Stimulated activated CD8-positive, alpha-beta memory T cell treated with anti-CD3 and anti-CD28 coated beads, Interleukin-15, amount 100 ng/mL, for 48 hours (primary cell): Measurements from ENCODE around the gene ABL1.

ENCODE experiments used
- DNase-seq, 2 donors: peaks; one replicate each; pipeline ENCODE4 v3.0.0-alpha.2; 2020; ENCODE audit warnings: low read depth in 2 of 2

ABL1 gene

DNA sequence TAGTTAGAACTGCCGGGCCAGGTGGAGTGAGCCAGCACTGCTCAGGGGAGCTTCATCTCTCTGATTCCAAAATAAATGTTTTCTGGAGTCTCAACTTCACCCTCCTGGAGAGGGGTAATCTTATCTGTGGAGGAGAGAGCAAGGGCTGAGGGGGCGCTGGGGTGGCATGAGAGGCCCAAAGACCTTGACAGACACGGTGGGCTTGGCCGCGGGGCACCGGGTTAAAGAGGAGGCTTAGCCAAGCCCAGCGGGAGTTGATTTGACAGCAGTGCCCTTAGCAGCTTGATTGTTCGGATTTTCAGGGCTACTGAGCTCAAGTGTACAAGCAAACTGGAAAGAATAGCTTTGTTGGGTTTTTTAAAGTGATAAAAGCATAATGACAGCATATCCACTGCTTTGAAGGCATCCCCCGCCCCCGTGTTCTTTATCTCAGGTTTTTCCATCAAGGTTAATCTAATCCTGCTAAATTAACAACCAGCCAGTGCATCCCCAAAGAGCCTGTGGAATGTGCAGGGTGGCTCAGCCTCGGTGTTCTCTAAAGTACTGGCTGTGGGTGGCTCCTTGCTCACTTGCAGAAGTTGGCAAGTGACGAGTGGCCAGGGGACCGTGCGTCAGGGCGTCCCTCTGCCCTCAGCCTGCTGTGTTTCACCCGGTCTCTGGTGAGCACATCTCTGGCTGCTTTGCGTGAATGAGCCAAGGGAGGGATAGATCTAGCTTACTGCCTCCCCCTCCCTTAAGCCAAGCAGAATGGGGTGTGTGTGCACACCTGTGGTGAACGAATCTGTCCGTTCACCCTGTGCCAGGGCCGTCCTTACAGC is 56.0 kb downstream of the ABL1 start:
- no peak for DNase-seq

DNA sequence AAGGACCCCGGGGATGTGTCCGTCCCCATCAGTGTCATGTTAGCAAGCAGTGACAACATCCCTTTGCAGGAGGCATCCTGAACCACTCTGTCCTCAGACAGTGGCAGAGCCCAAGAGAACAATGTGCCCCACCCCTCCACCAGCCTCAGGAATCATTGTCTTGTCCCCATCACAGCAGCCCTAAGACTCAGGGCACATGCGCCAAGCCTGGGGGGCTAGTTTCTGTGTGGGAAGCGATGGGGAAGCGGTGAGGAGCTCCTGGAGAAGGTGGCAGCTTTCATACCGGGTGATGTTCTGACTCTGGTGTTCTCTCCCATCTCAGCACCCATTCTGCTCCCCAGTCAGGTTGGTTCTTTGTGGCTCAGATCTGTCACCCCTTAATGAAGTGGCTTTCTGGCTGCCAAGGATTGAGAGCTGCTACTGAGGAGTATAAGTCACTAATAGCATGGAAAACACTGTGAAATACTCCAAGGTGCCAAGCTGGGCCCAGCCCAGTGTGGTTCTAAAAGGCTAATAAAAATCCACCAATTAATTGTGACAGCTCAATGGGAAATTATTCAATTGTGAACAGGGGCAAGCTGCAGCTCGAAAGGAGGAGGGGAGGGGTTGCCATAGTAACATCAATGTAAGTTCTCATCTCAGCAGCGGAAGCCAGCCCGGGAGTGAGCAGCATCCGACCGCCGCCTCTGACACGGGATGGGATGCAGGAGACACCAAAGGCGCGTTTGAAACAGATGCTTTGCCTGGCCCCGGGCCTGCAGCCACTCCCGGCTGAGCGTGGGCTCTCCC is 56.8 kb downstream of the ABL1 start:
- DNase-seq = no peak

DNA sequence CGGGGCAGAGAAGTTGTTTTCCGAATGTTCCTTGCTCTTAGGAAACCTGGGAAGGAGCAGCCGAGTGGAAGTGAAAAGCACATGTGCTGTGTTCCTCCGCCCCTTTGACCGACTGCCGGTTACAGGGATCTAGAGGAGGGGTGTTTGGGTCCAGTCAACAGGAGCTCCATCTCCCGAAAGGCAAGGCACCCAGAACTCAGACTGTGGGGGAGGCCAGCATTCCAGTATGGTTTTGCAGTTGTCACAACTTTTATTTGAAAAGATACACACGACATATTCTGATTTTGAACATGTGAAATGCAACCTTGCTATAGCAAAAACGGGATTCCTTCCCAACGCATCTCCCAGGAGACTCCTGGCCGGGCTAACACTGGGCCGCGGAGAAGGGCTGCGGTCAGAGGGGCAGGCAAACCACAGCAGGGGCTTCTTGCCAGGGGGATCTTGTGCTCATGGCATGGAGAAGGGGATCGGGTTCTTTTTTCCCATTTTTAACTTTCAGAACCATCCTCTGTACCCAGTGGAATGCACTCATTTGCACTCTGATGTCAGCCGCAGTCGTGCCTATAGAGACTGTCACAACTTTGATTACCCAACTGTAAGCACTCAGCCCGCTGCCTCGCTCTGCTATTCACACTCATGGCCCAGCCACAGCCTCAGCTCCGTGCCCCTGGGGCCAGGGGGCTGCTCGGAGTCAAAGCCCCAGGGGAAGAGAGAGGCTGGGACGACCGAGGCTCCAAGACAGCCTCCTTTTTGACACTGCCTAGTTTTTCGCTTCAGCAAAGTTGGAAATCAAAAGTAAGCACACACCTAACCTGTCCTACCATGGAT is 57.6 kb downstream of the ABL1 start:
- DNase-seq = no peak

DNA sequence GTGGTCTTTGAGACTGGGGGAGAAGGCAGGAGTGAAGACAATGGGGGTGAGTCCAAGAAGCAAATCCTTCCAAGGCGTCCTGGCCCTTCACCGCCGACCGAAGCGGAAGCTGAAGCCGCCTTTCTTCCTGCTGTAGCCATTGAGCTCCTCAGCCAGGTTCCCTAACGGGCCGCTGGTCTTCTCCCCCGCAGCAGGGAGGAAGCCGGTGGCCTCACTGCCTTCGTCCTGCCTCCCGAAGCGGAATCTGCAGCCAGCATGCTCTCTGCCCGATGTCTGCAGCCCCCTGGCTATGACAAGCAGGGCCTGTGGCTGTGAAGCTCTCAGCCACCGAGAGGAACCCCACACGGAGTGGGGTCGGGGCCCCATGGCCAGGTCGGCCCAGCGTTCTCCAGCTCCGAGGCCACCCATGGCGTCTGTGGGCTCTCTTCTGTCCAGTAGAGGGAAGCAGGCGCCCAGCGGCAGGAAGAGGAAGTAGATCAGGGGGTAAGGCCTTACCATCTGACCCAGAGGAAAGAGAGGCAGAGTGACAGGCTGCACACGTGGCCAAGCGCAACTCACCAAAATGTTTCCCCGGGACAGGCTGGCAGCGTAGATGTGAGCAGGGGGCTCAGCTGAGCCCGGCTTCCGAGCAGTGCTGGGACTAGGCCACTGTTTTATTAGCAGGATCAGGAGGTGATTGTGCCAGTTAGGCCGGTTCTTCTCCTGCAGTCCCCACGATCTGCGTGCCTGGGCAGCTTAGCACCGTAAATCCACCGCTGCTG is 58.5 kb downstream of the ABL1 start:
- no peak for DNase-seq

DNA sequence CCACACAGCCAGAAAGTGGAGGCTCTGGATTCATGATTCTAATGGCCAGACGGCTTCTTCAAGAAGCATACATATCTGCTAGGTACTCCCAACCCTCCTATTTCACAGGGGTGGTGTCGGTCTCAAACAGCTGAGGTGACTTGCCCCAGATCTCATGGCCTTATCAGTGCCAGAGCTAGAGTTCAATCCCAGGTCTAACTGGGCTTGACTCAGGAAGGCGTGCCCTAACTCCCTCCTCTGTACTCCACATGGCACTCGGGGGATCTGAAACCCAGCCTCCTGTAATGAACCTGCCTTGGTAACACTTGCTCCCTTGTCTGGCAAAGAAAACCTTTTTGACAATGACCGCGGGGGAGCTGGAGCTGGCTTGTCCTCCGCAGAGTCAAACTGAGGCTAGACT is 59.5 kb downstream of the ABL1 start:
- no peak for DNase-seq

DNA sequence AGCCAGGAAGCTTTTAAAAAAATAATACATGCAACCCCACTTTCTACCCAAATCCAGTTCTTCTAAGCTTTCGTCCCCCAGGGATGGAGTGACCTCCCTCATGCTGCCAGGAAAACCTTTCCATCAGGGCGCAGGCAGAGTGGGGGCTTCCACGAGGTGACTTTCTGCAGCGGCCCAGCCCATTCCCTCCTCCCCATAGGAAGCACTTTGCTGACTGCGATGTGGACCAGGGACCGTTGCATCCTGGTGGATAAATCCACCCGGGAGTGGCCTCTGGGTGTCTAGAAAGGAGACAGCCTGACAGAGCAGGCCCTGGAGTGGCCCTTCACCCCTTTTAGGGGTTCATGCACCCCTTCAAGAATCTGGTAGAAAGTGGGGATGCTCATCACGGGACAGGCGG is 60.0 kb downstream of the ABL1 start:
- DNase-seq = no peak

DNA sequence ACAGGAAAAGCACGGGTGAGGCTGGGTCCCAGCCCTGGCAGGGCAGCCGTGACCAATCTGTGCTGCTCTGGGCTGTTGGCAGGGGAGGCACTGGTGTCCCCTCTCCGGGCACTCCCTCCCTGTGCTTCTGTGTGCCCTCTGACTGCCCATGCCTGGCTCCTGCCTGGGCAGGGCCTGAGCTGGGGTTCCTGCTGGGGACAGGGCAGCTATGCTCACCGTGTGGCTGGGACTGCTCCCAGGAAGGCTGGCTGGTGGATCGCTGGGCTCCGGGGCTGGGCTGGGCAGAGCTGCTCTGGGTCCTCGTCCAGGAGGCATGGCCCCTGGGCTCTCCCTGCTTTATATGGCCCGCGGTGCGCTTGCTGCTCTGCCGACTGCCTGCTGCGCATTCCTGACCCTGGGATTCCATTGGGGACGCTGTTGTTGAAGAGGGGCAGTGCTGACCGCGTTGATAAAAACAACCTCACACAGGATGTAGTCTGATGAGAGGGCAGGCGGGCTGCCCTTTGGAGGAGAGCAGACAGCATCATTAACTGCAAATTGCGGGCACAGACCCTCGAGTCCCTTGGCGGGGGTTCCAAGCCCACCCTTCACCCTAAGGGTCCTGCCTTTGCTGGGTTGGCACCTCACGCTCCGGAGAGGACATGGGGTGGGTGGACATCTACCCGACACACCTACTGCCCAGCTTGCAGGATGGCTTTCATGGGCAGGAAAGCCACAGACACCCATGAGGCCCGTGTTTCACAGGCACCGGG is 60.6 kb downstream of the ABL1 start:
- no peak for DNase-seq

DNA sequence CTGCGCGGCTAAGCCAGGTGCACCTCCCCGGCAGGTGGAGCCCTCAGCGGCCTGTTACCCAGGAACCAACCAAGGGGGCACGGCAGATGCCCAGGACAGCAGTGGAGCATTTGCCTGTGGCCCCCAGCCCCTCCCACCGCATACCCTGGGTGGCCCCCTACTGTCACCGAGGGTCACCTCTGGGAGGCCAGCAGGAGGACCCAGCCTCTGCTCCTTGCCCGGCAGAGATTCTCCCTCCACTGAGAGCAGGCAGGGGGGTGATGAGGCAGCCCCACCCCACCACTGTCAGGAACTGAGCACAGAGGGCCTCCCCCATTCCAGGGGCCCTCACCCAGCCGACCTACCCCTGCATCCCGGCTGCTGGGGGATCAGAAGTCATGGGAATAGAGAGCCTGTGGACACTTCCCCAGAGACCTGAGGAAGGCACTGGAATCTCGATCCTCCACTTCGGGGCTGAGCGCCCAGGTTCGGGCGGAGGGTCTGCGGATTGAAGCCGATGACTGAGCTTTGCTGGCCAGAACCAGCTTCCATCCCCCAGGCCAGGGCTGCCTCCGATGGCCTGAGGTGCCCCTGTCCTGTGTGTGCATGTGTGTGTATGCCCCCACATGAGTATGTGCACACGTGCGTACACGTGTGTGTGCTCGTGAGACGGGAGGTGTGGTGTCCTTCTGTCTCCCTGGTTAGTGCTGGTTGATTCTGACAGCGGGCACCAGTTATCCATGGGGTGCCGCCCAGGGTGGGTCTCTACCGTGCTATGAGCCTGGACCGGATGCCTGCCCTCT is 61.4 kb downstream of the ABL1 start, which contains the start of gene QRFP:
TSS of gene QRFP (minus strand) at position 580 of the 782 bp plus-strand sequence. CDS start 2,974 bp downstream, outside the sequence.
- no peak for DNase-seq

DNA sequence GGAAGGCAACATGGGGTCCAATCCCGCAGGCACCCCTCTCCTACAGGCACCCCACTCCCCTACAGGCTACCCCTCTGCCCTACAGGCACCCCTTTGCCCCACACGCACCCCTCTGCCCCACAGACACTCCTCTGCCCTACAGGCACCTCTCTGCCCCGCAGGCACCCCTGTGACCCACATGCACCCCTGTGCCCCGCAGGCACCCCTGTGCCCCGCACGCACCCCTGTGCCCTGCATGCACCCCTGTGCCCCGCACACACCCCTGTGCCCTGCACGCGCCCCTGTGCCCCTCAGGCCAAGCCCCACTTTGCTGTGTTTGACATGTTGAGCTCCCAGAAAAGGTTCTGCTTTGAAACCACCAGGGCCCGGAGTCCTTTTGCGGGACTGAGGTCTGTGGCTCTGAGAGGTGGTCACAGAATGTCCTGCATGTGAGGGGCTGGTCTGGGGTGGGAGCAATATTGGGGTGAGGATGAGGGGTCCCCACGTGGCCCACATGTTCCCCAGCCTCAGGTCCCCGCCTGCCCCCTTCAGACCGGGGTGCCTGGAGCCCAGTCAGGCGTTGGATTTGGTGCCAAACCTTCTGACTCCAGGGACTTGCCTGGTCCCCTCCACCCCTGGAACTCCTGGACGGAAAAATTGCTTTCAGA is 62.2 kb downstream of the ABL1 start:
- no peak for DNase-seq

DNA sequence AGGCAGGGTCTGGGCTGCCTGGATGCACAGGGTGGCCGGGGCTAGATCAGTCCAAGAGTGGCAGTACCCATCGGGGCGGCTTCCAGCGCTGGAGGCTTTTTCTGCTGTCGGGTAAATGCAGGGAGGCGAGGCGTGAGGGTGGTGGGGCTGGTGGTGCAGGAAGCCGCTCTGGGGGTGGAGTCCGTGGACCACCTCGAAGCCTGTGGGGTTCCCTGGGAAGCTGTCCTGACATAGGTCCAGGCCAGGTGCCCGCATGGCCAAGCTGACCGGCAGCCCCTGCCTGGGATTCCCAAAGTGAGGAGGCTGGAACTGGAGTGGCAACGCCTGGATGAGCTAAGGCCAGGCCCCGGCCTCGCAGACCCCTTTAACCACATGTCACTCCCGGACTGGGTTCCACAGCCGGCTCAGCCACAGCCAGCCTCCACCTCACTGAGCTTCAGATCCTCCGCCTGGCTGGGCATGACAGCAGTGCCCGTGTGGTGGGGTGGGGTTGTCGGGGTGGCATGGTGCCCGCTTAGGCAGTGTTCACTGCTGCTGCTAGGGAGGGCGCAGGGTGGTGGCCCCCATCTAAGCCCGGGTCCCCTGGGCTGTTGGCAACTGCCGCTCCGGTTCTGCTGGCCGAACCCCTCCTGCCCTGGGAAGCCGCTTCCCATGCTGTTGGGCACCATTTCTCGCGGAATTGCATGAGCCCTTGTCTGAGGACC is 62.9 kb downstream of the ABL1 start:
- DNase-seq = no peak

DNA sequence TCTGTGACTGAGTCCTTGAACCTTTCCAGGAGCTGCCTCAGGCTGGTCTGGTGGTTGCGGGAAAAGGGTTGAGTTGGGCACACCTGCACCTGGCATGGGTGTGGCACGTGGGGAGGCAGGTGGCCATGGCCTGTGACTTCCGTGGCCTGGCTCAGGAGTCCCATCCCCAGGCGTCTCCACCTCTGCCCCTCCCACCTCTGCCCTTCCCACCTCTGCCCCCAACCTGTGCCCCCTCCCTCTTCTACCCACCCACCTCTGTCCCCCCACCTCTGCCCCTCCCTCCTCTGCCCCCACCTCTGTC is 63.4 kb downstream of the ABL1 start:
- no peak for DNase-seq

DNA sequence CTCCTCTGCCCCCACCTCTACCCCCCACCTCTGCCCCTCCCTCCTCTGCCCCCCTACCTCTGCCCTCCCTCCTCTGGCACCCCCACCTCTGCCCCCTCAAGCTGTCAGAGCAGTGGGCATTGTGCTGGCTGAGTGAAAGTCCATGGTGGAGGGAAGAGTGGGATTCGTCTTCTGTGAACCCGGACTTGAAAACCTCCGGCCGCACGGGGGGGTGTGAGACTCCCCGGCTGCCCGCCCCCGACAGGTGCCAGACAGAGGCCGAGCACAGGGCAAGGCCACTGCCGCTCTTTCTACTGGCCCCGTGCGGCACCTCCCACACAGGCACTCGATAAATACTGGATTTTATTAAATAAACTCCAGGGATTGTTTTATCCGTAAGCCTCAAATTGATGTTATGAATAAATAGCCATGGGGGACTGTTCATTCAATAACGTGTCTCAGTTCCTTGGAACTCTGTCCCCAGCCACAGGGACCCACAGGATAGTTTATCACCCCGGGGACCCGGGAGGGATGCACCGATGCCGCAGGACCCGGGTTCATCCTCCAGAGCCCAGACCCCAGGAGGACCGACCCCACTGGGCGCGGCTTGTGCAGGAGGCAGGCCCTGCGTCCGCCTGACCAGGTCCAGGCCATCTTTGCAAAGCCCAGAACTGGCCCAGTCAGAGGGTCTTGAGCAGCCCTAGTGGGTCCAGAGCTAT is 64.1 kb downstream of the ABL1 start:
- DNase-seq = no peak

DNA sequence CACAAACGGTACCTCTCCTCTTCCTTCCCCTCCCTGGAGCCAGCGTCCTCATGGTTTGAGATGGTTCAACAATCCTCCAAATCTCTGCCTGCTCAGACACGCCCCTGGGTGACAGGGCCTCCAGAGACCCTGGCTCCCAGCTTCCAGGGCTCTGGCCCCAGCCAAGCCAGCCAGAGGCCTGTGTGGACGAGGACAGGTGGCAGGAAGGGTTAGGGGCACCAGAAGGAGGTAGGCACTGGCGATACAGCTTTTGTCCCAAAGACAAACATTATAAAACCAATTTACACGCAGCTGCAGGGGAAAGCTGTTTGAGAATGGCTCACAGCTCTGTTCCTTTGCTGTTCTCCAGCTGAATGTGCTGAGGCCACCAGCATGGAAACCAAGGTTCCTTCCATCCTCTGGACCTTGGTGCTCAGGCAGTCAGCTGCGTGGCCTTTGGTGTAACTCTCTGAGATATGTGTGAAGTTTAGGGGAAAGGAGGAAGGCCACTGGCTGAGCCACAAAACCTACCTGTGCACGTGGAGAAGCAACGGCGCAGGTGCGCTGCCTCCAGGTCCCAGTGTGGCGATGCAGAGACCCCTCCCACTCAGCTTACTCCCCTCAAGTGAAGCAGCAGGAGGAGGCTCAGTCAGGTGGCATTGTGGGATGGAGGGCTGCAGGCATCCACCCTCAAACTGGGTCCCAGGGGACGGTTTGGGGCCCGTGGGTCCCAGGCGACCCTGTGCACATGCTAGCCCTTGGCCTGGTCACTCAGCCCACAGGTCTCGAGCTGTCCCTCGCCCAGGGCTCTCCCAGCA is 65.8 kb downstream of the ABL1 start:
- DNase-seq = no peak

DNA sequence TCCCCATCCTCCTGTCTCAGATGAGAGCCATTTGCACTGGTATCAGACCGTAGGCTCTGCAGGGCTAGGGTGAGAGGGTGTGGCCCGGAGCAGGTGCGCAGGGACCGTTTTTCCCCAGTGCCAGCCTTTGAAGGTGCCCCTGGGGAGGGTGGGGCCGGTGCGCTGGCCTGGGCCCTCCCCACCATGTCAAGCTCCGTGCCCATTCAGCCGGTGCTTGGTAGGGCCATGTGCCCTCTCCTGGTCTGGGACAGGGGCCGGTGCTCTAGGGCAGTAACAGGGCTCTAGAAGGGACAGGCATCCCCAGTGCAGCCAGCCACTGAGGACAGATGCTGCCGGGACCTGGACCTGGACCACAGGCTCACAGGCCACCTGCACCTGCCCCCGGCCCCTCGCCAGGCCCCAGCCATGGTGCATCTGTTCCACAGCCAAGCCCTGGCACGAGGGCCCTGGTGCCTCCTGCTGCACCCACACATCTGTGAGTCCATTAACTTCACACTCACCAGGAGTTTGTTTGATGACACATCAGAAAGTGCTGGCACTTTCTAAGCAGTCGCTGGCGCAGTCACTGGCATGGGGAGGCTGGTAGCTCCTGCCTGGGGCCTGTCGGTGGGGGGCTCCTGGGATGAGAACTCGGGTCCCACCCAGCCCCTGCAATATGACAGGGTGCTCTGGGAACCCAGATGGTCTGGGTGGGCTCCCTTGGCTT is 66.6 kb downstream of the ABL1 start:
- DNase-seq = no peak

DNA sequence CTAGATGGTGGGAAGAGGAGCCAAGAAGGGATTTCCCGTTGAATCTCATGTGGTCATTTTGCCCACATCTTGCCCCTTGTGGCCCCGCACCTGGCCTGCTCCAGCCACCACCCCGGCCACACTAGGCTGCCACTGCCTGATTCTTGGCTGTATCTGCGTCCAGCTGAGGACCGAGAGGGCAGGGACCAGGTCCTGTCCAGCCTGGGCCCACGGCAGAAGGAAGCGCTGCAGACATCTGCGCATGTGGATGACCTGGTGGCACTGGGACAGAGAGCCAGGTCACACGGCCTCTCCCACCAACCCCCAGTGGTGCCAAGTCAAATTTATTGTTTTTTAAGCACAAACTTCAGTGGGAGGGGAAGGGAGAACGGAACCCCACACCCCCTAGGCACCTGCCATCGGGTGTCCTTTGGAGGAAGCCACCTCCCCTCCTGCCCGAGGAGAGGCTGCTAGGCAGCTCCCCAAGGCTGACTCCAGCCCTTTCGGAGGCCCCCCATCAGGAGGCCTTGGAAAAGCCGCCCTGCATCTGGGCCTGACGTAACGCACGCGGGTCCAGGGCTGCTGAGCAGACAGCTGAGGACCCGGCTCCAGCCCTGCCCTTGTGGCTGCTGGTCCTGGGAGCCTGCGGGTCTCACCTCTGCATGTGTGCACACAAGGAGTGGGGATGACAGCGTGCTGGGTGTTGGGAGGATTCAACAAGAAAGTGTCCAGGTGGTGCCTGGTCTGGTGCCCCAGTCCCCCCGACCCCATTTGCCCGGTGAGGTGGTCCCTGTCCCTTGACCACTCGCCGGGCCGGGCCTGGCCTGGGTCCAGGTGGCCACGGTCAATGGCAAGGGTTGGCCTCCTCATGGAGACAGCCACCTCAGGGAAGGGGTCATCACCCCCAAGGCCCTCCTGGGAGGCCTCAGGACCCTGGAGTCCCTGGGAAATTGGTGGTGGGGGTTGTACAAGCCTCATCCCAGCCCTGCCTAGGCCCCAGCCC is 67.4 kb downstream of the ABL1 start:
- DNase-seq = no peak
